ENCODE results near the gene F2R. TPM values are rescaled to one million over a fixed set of nuclear protein-coding genes. Genes with fewer than 3 reads are reported as not detected.

Gene F2R
- total and polyA plus RNA-seq, 2 of the 8 experiments (the other 6 are each of a cell fraction or from before 2014, with no cell fraction given) = 23.8 to 29.1 TPM

- Histone ChIP-seq H3K36me3 (ENCODE audit: control insufficient read depth in 2 of 4, insufficient read depth in 4 of 4, low read length in 3 of 4) (peaks cover 0 to 3% (median 0%) of the 10 kb centered on the region in 4 experiments; a peak in 2 of 8 replicates), H3K4ac (replicated peaks; ENCODE audit: insufficient read length, low read depth, low read length) (no peak overlapping the region), H3K27ac (ENCODE audit: low read depth, low read length) (no peak overlapping the region), H3K18ac (ENCODE audit: extremely low read depth, low read length) (no peak overlapping the region), H3K79me1 (ENCODE audit: low read depth, low read length) (no peaks in the 10 kb centered on the region), H3K23ac (ENCODE audit: insufficient read length) (no peak overlapping the region), H3K4me2 (ENCODE audit: insufficient read depth in 1 of 2, low read depth in 2 of 2, low read length in 2 of 2) (no peak overlapping the region), H4K8ac (ENCODE audit: extremely low read depth, insufficient read depth, low read length) (no peak overlapping the region), H2BK15ac (ENCODE audit: low read length) (no peak overlapping the region), H4K20me1 (replicated peaks in 1 of 2; ENCODE audit: control insufficient read depth in 1 of 2, insufficient read depth in 2 of 2, low read length in 2 of 2) (no peaks in the 10 kb centered on the region), H3K79me2 (ENCODE audit: control insufficient read depth in 1 of 2, insufficient read depth in 2 of 2, low read length in 2 of 2) (no peaks in the 10 kb centered on the region), H3K9me3 (ENCODE audit: insufficient read depth in 2 of 2, low read depth in 1 of 2, low read length in 1 of 2) (no peaks in the 10 kb centered on the region), H2AK5ac (ENCODE audit: low read depth, low read length) (no peak overlapping the region), H4K5ac (ENCODE audit: insufficient read length, low read depth, low read length) (no peak overlapping the region), H2BK12ac (ENCODE audit: low read depth, low read length) (no peak overlapping the region), H3K56ac (replicated peaks; ENCODE audit: insufficient read length, low read depth, low read length) (no peak overlapping the region), H3K27me3 (replicated peaks in 1 of 4; ENCODE audit: control insufficient read depth in 3 of 4, extremely low read depth in 1 of 4, insufficient read depth in 3 of 4, low read length in 3 of 4) (peaks cover 0 to 1% (median 0%) of the 10 kb centered on the region in 4 experiments; a peak in 1 of 7 replicates), H3K14ac (ENCODE audit: insufficient read length) (no peak overlapping the region), H3K23me2 (ENCODE audit: low read depth, low read length) (no peaks in the 10 kb centered on the region), H2BK20ac (ENCODE audit: low read length) (no peak overlapping the region), H4K91ac (replicated peaks; ENCODE audit: insufficient read length, low read length) (no peak overlapping the region), H2BK120ac (replicated peaks; ENCODE audit: low read depth, low read length) (no peak overlapping the region), H3K4me1 (replicated peaks in 1 of 4; ENCODE audit: control insufficient read depth in 3 of 4, insufficient read depth in 4 of 4, low read length in 3 of 4) (no peaks in the 10 kb centered on the region), H2BK5ac (ENCODE audit: low read depth, low read length) (no peak overlapping the region), H3K4me3 (ENCODE audit: extremely low read depth in 1 of 4, insufficient read depth in 2 of 4, low read depth in 3 of 4, low read length in 4 of 4) (no peak overlapping the region), H2AFZ (ENCODE audit: low read length) (no peak overlapping the region), H3K9ac (replicated peaks in 1 of 4; ENCODE audit: extremely low read depth in 1 of 4, low read depth in 3 of 4, low read length in 3 of 4) (no peak overlapping the region)
- ChIA-PET CTCF (ENCODE audit: partially characterized antibody) (no interaction called here), POLR2A (ENCODE audit: partially characterized antibody) (no interaction called here)
- TF ChIP-seq CBX8 (IDR thresholded peaks at IDR 0.05; ENCODE audit: borderline replicate concordance, low read depth, low read length) (no peak), SIRT6 (IDR thresholded peaks at IDR 0.05; ENCODE audit: low read length) (no peak)
- WGBS, 2 experiments (ENCODE audit: extremely low coverage in 1 of 2, insufficient coverage in 1 of 2, insufficient read length in 1 of 2, insufficient replicate concordance in 2 of 2, low coverage in 1 of 2, low lambda C conversion rate in 2 of 2, missing lambda C conversion rate in 1 of 2) = 94% methylated on average over 4 of the region's 4 CpGs; no CpG with 5 or more reads in 1 of the 2 experiments
- DNase-seq (ENCODE audit: low read depth in 1 of 2, low spot score in 2 of 2) (no peak), FAIRE-seq (no peak)
Measured at GRCh38 chr5:76681287-76681686, 34.6 kb upstream of the F2R start.

Data from H1 (cell line).